ENCODE data around the gene FCHSD2.
A peak's percentile ranks its signal among the peaks of the same experiment; 100 is the strongest.
"Not testable (repeated sequence)": the region's sequence is repeated elsewhere in the genome, so short reads cannot be mapped to it uniquely, and the experiment has no call there.

The FCHSD2 gene

DNA sequence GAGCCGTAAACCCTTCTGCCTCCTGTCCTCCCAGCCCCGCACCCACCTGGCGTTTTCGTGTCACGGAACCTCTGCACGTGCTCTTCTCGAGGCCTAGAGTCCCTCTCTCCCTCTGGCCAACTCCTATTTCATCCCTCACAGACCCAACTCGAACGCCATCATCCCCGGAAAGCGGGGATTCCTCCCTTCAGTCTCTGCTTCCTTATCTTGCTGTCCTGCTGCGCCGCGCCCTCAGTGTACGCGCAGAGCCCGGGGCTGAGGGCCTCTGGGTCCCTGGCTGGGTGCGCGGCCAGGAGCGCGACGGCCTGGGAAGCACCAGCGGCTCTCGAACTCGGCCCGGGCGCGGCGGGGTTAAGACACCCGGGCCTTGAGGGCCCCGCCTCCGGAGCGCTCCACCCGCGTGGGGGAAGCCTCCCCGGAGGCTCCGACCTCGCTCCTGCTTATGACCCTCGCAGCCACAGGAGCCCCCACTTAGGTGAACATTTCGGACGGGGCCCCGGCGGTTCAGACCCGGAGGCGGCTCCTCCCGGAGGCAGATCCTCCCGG lies 328.3 kb downstream of the FCHSD2 start:
- DNase-seq = peak; percentile 79

DNA sequence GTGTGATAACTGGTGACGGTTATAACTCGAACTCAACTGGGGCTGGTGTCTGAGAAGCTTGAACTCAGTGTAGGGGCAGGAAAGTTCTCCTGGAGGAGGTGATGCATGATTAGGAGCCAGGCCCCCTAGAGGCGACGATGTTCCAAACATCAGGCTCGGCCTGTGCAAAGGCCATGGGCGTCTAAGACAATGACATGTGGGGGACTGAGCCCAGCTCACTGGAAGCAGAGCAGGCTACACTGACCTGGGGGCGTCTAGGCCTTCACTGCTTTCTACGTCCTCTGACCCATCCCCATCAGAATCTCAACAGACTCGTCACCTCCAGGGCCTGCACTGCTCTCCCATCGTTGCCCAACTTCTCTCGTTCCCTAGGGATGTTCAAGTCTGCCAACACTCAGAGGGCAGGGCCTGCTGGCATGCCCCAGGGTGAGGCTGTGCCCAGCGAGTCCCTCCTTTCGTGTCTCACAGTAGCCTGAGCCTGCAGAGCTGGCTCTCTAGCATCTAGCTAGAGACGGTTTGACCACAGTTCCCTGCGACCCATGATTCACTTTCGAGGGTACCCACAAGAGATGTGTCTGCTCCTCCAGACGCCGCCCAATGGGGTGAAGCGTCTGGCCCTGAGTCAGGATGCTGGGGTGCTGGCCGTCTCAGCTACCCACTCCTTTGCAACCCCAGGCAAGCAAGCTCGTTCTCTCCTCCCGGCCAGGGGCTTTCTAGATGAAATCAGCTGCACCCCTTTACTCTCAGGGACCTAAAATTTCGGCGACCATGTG lies 329.0 kb downstream of the FCHSD2 start:
- DNase-seq = peak; percentile 77

DNA sequence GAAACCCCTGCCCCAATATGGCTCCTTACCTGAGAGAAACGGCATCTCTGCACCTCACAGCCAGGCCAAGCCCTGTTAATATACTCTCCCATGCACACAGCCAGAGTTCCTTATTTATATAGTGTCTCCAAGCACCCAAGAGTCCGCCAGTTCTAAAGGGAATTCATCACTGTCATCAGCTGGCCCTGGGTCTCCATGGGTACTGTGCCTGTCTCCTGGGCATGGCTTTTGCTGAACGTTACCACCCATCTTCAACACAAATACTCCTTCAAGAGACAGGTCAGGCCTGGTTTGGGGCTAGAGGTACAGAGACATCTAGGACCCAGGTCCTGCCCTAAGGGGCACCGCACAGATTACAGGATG lies 329.5 kb downstream of the FCHSD2 start:
- no peak for DNase-seq

DNA sequence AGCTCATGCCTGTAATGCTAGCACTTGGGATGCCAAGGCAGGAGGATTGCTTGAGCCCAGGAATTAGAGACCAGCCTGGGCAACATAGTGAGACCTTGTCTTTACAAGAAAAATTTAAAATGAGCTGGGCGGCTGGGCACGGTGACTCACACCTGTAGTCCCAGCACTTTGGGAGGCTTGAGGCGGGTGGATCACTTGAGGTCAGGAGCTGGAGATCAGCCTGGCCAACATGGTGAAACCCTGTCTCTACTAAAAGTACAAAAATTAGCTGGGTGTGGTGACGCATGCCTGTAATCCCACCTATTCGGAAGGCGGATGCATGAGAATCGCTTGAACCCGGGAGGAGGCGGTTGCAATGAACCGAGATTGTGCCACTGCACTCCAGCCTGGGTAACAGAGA lies 330.4 kb downstream of the FCHSD2 start:
- DNase-seq = not testable (repeated sequence)

DNA sequence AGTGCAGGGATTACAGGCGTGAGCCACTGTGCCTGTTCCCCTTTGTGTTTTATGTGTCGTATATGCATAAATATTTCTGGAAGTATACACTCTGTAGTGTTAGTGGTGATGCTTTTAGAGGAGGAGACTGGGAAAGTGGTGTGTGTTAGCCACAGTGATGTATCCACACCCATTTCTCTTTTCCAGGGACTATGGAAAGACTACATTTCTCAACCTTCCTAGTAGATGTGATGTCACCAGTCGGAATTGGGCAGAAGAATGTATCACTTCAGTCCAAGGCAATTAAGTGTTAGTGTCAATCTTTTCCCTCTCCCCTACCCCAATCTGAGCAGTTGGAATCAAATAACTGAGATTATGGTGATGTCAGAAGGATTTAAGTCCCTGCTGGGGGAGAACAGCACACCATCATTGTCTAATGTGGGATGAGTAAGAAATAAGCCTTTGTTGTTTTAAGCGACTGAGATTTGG lies 333.8 kb downstream of the FCHSD2 start:
- no peak for DNase-seq

DNA sequence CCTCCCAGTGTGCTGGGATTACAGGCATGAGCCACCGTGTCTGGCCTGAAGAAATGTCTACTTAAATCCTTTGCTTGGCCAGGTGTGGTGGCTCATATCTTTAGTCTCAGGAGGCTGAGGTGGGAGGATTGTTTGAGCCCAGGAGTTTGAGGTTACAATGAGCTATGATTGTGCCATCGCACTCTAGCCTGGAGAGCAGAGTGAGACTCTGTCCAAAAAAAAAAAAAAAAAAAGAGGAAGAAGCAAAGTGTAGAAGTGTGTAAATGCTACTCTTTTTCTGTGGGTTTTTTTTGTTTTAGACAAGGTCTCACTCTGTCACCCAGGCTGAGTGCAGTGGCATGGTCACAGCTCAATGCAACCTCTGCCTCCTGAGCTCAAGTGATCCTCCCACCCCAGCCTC lies 334.3 kb downstream of the FCHSD2 start:
- no peak for DNase-seq

DNA sequence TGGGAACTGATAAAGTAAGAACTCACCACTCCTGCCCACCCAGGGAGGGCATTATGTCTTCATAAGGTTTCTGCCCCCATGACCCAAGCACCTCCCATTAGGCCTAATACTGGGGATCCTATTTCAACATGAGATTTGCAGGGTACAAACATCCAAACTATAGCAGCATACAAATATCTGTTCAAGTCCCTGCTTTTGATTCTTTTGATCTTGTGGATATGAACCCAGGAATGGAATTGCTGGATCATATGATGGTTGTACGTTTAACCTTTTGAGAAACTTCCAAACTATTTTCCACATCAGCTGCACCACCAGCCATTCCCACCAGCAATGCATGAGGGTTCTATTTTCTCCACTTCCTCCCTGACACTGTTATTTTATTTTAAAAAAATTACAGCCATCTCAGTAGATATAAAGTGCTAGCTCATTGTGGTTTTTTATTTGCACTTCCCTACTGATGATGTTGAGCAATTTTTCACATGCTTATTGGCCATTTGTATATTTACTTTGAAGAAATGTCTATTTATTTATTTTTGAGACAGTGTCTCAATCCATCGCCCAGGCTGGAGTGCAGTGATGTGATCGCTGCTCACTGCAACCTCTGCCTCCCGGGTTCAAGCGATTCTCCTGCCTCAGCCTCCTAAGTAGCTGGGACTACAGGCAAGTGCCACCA lies 335.0 kb downstream of the FCHSD2 start:
- no peak for DNase-seq

DNA sequence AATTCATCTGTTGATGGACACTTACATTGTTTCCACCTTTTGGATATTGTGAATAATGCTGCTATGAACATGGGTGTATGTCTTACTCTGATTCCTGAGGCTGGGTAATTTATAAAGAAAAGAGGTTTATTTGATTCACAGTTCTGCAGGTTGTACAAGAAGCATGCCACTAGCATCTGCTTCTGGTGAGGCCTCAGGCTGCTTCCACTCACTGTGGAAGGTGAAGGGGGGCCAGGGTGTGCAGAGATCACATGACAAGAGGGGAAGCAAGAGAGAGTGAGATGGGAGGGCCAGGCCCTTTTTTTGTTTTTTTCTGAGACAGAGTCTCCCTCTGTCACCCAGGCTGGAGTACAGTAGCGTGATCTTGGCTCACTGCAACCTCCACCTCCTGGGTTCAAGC lies 335.7 kb downstream of the FCHSD2 start:
- DNase-seq = not testable (repeated sequence)

DNA sequence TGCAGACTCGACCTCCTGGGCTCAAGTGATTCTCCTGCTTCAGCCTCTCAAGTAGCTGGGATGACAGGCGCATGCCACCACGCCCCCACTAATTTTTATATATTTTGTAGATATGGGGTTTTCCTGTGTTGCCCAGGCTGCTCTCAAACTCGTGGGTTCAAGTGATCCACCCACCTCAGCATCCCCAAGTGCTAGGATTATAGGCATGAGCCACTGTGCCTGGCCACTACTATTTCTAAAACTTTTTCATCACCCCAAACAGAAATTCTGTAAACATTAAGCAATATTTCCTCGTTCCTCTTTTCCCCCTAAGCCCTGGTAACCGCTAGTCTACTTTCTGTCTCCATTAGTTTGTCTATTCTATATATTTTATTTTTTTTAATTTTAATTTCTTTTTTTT lies 336.9 kb downstream of the FCHSD2 start:
- no peak for DNase-seq

DNA sequence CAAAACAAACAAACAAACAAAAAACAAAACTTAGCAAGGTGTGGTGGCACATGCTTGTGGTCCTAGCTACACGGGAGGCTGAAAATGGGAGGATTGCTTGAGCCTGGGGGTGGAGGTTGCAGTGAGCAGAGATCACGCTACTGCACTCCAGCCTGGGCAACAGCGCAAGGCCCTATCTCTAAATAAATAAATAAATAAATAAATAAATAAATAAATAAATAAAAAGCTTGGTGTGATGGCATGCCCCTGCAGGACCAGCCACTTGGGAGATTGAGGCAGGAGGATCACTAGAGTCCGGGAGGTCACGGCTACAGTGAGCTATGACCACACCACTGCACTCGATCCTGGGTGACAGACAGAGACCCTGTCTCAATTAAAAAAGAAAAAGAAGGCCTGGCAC lies 339.3 kb downstream of the FCHSD2 start:
- DNase-seq = no peak

DNA sequence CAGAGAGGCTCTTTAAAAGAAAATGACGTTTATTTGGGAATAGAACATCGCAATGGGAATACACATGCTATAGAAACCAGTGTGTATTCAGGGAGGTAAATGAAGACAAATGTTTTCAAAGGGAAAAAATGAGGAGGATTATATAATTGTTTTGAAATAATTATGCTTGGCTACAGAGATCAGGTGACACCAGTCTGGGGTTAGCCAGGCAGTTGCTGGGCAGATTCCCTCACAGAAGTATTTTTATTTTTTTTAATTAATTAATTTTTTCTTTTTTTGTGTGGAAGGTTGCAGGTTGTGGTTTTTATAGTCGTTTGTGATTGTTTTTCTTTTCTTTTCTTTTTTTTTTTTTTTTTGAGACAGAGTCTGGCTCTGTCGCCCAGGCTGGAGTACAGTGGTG lies 342.7 kb downstream of the FCHSD2 start:
- no peak for DNase-seq

DNA sequence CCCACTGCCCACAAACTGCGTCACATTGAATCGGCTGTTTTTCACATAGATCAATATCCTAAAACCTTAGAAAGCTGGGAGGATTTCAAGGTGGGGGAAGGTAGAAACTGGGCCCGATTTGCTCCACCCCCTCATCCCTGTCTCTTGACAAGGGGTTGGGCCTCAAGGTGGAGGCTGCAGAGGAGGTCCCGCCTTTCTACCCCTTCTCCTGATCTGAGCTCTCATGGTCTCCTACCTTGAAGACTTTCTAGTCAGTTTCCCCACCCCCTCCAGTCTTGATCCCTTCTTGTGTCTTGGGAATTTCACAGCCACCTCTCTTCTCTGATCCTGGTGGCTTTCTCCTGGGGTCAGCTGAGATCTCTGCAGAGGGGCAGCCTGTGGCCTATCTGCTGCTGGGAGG lies 343.8 kb downstream of the FCHSD2 start:
- DNase-seq = no peak

DNA sequence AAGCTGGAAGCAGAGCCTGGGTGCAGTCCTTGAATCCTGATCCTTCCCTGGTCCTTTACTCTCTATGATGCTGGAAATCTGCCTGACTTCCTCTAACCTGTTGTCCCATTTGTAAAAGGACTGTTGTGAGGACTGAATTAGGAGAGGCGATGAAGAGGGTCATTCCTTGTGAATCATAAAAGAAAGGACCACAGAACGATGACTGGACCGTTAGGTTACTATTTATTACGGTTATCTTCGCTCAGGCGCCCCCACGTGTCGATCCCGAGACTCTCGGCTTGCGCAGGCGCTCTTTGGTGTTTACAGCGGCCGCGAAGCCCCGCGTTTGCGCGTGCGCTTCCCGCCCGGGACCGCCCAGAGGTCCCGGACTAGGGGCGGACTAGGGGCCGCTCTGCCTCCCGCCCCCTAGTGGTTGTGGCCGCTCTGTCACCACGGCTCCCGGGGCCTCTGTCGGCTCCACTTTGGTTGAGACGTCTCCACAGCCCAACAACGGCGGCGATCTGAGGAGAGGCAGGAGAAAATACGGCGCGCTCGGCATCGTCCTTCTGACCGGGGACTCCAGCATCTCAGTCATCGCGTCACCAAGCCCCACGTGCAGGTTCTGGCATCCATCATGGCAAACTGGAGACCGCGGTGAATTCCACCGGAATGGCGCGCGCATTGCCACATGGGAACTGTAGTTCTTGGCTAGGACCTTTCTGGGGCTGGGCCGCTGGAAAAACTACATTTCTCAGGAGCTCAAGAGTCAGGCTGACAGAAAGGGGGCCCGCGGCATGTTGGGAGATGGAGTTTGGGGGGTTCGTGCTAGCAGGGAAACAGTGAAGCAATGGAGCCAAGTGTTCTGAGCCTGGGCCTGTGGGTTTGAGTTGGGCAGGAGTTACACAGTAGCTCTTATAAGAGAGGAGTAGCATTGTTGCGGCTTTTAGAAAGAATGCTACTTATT lies 348.4 kb downstream of the FCHSD2 start, which contains the start of gene STARD10:
STARD10 (minus strand) TSS at position 623 of the 943 bp plus-strand sequence. CDS start 12,866 bp downstream, outside the sequence.
- DNase-seq = peak; percentile 95

DNA sequence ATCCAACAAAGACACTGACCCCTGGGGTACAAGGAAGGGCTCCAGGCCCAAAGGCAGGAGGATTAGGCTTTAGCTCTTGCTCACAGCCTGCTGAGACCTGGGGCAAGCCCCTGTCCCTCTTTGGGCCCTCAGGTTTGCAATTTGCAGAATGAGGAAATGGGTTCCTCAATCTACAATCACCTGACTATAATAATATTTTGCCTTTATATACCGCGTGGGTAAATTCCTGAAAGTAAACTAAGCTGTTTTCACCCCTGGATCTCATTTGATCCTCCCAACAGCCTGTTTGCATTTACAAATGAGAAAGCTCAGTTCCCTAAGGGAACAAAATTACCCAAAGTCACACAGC lies 349.1 kb downstream of the FCHSD2 start:
- no peak for DNase-seq

DNA sequence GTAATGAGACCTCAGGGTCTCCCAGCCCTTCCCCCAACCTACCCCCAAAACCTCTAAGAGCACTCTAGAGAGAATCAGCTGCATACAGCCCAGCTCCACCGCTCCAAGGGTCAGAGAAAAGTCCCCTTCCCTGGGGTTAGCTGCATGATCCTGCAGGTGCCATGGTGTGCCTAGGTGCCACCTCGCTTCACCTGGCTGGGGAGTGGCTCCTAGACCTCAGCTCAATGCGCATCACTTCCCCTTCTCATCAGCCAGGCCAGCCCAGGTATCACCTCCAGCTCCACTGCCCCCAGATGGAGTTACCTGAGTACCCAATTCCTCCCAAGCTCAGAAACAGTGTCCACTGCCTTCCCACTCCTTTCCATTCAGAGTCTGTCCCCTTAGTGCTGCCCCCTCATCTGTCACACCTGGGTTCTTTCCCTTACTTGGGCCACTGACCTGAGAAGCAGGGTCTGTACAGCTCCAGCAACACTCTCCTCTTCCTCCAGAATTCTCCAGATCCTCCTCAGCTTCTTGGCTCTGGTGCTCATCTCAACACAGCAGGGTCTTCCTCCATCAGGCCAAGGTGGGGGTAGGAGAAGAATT lies 349.6 kb downstream of the FCHSD2 start:
- no peak for DNase-seq

DNA sequence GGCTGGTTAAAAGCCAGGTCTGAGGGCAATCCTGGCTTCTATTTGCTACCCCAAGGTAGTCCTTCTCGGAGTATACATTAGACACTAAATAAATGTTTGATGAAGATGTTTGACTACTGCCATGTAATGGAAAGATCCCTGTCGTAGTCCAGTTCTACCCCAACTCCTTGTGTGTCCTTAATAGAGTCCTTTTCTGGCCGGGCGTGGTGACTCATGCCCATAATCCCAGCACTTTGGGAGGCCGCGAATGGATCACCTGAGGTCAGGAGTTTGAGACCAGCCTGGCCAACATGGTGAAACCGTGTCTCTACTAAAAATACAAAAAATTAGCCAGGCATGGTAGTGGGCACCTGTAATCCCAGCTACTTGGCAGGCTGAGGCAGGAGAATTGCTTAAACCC lies 350.9 kb downstream of the FCHSD2 start:
- DNase-seq = not testable (repeated sequence)

DNA sequence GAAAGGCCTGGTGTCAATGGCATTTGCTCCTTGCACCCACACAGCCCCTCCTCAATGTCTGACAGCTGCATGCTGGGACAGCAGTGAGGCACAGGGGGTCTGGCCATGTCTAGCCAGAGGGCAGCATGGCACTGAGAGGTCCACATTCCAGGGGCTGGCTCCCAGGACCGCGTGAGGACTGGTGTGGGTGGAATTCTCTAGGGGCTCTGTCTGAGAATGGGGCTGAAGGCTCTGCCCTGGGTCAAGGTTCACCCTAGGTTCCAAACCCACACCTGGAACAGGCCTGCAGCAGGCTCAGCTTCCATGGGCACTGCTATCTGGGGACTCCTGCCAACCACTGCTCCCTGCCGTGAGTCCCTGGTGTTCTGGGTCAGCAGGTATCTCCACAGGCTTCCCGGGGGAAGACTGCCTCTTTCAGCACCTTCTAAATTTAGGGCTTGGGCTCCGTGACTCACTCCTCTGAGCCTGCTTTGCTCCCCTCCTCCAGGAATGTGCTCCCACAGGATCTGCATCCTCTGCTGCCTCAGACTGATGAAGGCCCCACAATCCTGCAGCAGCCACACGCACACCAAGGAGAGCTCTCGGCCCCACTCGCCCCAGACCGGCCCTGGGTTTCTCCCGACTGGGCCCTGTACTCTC lies 352.5 kb downstream of the FCHSD2 start:
- DNase-seq = no peak

DNA sequence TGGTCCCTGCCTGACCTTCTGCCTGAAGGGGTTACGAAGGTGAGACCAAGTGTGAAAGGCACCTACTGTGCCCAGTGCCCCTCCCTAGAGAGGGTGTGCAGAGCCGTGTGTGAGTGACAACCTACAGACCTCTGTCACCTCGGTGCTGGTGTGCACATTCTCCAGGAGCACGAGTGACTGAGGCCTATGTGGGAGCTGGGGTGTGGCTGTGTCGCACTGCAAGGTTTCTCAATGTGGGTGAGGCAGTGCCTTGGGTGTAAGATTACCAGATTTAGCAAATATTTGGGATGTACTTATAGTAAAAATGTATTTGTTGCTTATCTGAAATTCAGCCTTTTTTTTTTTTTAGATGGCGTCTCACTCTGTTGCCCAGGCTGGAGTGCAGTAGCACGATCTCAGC lies 353.9 kb downstream of the FCHSD2 start:
- no peak for DNase-seq

DNA sequence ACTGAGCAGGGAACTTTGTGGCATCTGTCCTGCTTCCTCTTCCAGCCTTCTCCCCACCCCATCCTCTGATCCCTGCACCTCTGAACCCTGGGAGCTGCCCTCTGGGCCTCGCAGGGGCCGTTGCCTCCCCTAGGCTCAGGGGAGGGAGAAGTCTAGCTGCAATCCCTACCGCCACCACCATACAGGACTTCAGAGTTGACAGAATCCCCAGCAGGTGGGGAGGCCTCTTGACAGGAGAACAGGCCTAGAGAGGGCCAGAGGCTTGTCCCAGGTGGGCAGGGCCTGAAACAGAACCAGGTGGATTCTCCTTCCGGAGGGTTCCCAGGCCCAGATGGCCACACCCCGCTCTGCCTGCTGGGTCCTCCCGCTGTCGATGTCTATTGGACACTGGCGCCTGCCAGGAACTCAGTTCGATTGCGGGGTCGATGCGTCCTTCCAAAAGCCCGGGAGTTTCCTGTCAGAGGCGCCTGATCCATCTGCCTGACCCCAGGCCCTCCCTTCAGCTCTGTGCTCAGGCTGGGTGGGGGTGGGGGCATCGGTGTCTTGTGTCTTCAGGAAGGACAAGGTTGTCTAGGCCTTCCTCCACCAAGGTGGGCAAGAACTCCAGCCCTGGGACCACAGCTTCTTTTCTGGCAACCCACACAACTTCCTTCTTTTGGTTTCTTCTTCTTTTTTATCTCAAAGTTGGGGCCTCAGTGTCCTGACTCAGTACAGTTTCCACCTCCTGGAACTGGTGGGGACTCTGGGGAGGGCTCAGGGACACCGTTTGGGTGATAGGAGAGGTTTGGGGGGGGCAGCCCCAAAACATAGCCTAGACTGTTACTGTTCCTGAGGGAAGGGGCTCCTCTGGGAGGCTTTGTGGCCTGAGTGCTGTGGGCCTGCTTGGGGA lies 354.7 kb downstream of the FCHSD2 start:
- no peak for DNase-seq

Data from T1000 (cell line).